ENCODE data around the gene FAM124A.

DNA sequence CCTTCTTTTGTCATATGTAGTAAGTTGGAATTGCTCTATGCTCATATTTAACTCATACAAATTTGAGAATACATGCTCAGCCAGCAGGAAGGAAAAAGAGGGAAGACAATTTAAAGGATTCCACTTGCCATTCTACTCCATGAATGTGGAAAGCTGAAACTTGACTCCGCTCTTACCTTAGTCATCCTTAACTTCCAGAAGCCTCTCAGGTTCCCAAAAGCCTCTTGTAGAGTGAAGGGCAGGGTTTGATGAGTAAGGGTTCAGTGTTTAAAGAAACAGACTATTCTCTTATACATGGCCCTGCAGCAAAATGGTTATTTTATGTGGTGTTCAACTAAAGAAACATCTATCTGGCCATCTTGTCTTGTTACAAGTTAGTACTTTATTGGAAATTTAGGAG, 27.1 kb downstream of the FAM124A start:
- TF ChIP-seq CTCF (IDR thresholded peaks at IDR 0.05; ENCODE audit: borderline replicate concordance, extremely low read depth, low read length, poor library complexity, severe bottlenecking) (no peak), EZH2 (IDR thresholded peaks at IDR 0.05; ENCODE audit: borderline replicate concordance, low read depth, low read length, severe bottlenecking) (no peak)
